Hematopoietic multipotent progenitor cell treated with erythropoietin and hydrocortisone succinate and interleukin-3 and kit ligand, for 8 days (in vitro differentiated cells): ENCODE results near the gene TNFRSF14.
A peak's percentile ranks its signal among the peaks of the same experiment; 100 is the strongest.
"Not testable (repeated sequence)": the region's sequence is repeated elsewhere in the genome, so short reads cannot be mapped to it uniquely, and the experiment has no call there.

Experiments
- DNase-seq: peaks from one replicate; pipeline ENCODE4 v3.0.0-alpha.2; 2015

The TNFRSF14 gene

GRCh38 chr1:2540816-2541492, 15.2 kb upstream of the TNFRSF14 start:
- no peak for DNase-seq

GRCh38 chr1:2541619-2542245, 14.4 kb upstream of the TNFRSF14 start:
- DNase-seq = peak; percentile 81

DNA sequence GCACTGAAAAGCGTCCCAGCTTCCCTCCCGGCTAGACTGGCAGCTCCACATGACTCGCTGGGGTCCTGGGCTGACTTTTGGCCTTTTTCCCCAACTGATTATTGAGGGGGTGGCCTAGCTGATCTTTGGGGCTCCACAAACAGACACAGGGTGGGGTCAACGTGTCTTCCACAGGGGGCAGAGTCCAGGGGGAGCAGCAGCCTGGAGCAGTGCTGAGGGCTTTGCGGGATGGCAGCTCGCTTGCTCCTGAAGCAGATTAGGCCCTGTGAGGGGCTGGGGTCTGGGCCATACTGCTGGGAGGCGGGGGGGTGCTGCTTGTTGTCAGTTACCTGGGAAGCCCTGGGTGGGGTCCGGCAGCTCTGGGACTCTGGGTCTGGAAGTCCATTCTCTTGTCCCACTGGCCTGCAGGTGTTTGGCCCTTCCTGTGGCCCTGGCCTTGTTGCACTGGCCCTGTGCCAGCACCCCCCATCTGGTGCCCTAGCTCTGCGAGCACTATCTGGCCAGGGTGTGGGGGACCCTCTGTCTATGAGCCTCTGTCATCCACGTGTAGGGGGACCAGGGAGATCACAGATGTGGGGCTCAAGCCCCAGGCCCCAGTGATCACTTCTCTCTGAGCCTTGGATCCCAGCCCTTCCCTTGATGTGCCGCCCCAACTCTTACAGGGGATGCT, 13.8 kb upstream of the TNFRSF14 start:
- no peak for DNase-seq

DNA sequence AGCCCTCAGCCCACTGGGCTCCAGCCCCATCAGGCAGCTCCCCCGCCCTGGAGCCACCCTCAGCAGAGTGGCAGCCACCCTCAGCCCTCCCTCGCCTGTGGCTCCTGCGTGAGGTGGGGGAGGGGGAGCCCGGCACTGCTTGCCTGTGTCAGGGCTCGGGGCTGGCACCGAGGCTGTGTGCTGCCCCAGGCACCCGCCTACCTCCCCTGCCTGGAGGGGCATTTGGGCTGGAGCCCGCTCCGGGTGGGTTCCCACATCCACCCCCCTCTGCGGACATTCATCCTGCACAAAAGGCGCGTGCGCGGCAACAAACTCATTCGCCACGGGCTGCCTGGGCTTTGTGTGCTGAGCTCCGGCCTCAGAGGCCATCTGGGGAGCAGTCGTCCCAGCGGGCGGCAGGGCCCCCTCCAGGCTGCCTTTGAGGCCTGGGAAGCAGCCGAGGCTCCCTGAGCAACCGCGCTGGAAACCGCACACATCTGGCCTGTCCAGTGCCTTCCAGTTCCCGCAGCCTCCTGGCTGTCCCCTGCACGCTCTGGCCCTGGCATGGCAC, 12.6 kb upstream of the TNFRSF14 start:
- DNase-seq = peak; percentile 61

GRCh38 chr1:2544093-2544874, 11.9 kb upstream of the TNFRSF14 start:
- DNase-seq = peak; percentile 80

DNA sequence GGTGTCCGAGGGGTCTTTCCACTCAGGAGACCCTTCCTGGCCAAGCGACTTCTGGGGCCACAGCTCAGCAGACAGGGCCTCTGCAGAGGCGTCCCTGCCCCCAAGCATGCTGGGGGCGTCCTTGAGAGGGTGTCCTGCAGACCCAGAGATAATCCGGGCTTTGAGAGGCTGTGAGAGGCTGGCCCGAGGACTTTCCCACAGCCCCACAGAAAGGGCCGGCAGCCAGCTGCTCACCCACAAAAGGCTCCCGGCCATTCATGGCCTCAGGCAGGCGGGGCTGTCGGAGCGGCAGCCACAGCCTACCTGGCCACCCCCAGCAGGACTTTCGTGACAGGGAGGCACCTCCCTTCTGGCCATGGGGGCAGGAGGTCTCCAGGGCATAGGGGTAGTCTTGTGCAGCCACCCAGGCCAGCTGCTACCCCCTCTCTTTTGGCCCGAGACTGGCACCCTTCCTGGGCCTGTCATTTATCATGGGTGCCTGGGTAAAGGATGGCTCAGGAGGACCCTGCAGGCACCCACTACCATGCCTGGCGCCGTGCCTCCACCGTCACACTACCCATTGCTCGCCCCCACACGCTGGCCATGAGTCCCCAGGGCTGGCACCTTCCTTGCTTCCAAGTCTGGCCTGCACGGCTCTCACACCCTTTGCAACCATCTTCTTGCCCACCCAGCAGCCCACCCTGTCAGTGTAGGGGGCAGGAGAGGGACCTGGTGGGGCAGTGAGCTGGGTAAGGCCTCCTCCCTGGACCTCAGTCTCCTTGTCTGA, 11.1 kb upstream of the TNFRSF14 start:
- peak; percentile 48 for DNase-seq

- peak; percentile 93 for DNase-seq
These were observed 10.2 kb upstream of the TNFRSF14 start for GRCh38 chr1:2545754-2546514.

- peak; percentile 95 for DNase-seq
These were observed 9.5 kb upstream of the TNFRSF14 start for GRCh38 chr1:2546515-2547209.

- peak; percentile 36 for DNase-seq
These were observed 8.7 kb upstream of the TNFRSF14 start for GRCh38 chr1:2547210-2548067.

DNA sequence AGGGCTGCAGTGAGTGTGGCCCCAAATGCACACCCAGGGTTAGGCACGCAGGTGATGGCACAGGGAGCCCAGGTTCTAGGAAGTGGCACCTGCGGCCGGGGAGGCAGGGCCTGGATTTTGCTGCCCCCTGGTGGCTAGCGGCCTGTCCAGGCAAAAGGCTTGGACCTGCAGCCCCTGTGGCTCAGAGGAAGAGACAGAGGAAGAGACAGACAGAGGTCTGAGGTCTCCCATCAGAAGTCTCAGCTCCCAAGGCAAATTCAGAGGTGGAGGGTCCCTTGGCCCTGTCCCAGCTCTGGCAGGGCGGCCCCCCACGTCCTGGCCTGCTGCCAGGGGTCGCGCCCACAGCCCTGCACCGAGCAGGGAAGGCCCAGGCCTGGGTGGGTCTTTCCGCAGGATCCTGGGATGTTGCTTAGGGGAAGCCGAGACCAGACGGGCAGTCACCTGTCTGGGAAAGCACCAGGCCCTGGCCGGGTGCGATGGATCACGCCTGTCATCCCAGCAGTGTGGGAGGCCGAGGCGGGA, 8.0 kb upstream of the TNFRSF14 start:
- DNase-seq = peak; percentile 86

GRCh38 chr1:2549367-2550029, 6.7 kb upstream of the TNFRSF14 start:
- not testable (repeated sequence) for DNase-seq

- DNase-seq = not testable (repeated sequence)
These were observed 5.8 kb upstream of the TNFRSF14 start for GRCh38 chr1:2550309-2550861.

DNA sequence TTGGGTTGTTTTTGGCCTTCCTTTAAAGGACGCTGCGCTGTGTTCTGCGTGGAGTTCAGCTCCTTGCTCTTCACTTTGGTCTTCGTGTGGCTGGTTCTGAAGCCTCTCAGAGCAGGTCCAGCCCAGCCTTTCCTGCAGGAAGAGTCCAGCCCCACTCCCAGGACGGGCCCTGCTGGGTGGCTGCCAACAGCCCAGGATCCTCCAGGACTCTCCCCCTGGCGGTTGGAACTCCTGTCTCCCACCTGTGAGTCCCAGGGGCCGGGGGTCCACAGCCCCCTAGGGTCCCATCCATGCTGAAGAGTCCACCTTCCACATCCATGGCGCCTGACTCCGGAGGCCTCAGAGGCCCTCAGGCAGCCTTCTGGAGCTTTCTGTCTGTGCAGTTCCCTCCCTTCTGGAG, 4.6 kb upstream of the TNFRSF14 start:
- not testable (repeated sequence) for DNase-seq

DNA sequence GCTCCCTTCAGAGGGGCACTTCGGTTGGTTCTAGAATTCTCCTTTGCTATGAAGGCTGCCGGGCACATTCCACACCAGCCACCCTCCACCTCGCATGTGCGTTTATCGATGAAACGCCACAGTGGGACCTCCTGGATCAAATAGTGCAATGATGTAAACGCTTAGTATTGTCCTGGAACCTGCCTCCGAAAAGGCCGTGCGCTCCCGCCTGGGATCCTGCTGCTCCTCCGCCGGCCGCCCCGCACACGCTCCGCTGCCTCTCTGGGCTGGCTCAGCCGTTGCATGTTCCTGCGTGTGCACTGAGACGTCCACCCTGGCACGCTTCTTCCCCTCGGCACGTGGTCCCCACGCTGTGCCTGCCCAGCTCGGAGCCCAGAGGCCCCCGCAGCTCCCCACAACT, 4.0 kb upstream of the TNFRSF14 start:
- no peak for DNase-seq

DNA sequence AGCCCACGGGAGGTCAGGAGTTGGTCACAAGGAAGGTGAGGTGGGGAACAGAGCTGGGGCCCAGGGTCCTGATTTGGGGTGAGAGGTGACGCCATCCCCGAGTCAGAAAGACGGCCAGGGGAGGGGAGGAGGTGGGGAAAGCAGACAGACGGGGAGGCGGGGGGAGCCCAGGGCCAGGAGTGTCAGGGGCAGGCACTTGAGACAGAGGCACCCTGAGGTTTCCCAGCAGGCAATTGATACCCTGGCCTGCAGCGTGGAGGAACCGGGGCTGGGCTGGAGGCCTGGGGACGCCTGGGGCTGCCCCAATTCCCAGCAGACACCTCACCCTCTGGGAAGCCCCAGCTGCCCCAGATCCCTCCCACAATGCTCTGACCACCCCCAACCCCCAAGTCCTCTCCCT, 3.1 kb upstream of the TNFRSF14 start:
- not testable (repeated sequence) for DNase-seq

GRCh38 chr1:2553871-2554620, 2.1 kb upstream of the TNFRSF14 start:
- DNase-seq = no peak

- peak; percentile 69 for DNase-seq
These were observed 1.4 kb upstream of the TNFRSF14 start for GRCh38 chr1:2554621-2555387.
